NCI-H2171 treated with DMSO at 0.1 percent for 48 hours (cell line): ENCODE results near the gene TWIST1.

Experiments used
- DNase-seq: peaks from one replicate; lab custom pipeline; 2025; lab: John Stamatoyannopoulos, UW

The TWIST1 gene

DNA sequence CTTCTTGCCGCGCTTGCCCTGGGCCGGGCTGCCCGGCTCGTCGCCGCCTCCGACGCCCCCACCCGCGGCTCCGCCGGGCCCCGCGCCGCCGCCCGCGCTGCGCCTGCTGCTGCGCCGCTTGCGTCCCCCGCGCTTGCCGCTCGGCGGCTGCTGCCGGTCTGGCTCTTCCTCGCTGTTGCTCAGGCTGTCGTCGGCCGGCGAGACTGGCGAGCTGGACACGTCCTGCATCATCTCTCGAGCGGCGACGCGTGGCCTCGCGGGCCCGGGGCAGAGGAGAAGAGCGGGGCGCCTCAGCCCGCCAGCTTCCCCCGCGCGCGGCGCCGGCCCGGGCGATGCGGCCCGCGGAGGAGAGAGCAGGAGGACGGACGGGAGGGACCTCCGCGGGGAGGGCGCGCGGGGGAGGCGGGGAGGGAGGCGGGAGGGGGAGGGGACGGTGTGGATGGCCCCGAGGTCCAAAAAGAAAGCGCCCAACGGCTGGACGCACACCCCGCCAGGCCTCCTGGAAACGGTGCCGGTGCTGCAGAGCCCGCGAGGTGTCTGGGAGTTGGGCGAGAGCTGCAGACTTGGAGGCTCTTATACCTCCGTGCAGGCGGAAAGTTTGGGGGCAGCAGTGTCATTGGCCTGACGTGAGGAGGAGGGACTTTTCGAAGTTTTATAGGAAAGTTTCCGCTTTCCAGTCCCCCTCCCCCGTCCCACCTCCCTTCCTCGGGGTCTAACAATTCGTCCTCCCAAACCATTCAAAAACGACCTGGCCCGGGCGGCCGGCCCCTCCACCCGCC, at the start of gene TWIST1:
TWIST1 (minus strand) TSS at position 546 of the 779 bp plus-strand sequence; CDS start at position 231, 315 bp downstream.
- DNase-seq = peak; percentile 37

DNA sequence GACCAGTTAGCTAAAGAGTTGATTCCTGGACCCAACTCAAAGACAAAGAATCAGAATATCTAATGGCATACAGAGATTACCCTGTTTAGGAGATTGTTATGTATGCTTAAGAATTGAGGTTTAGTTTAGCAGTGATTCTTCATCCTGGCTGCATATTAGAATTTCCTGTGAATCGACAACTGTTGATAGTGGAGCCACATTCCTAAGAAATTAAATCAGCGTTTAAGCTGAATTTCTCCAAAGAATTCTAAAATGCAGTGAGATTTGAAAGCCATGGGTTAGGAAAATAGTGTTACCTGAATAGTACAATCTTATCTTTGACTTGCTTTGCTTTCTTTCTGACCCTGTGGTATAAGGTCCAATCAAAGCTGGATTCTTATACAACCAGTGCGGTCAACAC, 44.2 kb upstream of the TWIST1 start:
- no peak for DNase-seq

DNA sequence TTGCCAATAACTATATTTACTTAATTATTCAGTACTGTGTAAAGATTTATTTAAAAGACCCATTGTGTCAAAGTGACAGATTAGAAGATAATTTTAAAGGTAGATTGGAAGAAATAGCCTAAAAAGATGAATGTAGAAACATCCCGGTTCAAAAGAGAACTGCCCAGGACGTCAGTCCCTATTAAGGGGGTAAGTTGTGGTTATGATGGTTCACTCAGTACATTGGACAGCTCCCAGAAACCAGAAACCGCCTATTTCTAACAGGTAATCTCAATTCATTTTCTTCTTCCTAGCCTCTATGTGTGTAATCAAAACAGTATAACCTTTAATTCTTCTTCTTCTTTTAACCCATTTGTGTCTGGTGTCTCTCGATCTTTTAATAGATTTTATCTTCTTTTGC, 29.3 kb upstream of the TWIST1 start:
- no peak for DNase-seq

DNA sequence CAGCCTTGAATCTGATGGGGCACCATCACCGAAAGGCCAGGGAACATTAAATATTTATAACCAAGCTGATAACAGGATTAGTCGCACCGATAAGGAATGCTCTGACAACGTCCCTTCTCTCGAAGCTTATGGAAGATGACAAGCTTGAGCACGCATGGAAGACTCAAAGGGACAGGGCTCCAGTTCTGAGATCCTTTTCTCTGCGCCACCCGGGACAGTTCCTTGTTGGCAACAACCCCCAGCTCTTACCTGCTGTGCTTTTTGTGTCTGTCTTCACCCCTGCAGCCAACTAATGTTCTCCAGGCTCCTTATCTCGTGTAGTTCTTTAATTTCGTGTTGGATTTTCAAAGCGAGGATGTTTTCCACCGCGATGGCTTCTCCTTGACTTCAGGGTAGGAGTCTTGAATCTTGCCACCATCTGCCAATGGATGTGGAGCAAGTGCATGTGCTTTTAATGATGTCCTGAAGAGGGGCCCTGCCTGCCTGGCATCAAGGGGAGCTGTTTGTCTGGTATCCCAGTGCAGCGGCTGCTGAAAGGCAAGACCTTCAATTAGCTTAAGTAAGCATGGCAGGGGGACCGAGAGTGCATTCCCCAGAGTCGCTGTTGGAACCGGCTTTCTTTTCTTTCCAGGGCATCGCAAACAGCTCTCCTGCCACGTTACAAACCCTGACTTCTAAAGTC, 28.1 kb upstream of the TWIST1 start:
- peak; percentile 18 for DNase-seq

DNA sequence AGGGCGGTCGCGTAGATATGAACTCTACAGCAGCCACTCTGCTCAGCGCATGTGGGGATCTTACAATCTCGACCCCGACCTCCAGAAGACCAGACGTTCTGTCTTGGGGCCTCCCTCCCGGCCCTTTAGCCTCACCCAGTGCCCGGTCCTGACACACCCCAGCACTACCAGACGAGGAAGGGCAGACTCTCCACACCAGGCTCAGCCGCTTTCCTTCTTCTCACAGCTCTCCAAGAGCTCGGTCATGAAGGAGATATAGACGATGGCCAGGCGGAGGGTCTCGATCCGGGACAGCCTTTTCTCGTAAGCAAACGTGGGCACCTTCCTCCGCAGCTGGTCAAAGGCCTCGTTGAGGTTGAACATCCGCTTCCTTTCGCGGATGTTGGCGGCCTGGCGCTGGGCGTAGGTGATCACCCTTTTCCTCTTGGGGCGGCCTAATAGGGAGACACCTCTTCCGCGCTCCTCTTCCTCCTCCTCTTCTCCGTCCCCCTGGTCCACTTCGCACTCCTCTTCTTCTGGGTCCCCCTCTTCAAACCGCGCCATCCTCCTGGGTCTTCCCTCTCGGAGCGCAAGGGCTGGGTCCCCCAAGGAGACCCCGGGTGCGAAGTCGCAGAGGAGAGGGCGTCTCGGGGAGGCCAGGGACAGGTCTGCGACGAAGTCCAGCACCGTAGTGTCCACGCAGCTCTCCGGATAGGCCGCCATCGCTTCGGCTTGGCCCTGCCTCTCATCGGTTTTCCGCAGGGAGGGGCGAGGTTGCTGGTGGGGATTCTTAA, 27.4 kb upstream of the TWIST1 start, which contains the start of gene FERD3L:
FERD3L (minus strand) TSS at position 761 of the 773 bp plus-strand sequence; CDS start at position 702, 59 bp downstream.
- no peak for DNase-seq

DNA sequence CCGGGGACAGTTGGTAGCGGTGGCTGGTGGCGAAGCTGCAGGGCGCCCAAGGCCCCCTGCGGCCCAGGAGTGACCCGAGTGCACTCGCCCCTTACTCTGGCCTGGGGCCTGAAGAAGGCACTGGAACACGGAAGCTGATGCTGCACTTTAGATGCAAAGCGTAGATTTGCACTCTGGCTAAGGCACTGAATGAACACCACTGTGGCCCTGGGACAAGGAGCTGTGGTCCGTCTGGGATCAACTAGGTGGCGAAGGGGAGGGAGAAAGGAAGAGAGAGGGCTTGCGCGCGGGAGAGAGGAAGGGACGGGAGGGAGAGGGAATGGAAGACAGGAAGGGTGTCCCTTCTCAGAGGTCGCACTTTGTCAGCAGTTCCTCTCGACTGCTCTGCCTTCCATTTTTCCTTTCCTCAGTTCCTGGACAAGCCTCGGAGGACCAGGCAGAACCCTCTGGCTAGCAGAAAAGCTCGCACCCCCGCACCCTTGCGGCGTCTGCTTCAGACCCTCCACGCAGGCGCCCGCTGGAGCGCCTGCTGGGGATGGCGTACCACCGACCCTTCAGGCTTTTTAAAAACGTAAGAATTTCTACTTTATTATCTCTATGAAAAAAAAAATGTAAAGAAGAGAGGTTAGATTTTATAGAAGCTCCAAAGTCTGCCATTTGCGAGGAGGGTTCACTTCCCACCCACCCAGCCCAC, 26.6 kb upstream of the TWIST1 start:
- DNase-seq = no peak

DNA sequence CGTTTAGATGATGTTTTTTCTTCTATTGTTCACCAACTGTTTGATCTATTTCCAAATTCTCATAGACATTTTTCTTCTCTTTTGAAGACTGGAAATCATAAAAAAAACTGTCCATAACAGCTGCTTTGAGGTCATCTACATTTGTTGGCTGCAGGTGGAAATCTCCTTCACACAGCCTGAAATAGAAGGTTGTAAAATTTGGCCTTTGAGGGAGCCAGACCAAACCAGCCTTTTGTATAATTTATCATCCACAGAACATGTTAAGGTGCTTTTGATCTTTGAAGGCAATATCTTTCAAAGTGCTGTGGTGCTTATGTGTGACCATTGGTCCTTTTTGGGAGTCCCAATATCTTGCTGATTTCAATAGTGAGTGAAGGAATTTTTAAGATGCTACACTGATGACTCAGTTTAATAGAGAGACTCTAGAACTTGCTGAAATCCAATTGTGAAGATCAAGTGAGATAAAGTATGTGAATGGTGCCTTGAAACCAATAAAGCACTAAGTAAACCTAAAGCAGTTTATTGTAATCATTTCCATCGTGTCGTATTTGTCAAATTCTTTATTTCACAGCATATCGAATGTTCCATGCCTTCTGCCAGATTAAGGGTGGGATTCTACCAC, 22.4 kb upstream of the TWIST1 start:
- DNase-seq = no peak

DNA sequence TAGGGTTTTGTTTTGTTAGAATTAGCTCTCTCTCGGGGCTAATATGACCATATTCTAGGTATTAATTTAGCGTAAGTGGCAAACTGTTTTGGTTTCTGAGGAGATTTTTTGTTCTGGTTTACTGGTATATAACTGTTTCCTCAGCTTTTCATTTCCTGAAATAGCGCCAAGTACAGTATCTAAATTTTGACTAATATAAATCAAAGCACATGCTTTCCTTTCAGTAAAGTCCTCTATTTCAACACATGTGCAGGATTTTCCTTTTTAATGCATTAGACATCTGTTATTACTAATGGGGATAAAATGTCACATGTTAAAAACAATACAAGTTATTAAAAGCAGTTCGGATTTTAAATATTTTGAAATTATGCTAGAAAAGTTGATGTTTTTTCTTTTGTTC, 16.4 kb upstream of the TWIST1 start:
- no peak for DNase-seq

DNA sequence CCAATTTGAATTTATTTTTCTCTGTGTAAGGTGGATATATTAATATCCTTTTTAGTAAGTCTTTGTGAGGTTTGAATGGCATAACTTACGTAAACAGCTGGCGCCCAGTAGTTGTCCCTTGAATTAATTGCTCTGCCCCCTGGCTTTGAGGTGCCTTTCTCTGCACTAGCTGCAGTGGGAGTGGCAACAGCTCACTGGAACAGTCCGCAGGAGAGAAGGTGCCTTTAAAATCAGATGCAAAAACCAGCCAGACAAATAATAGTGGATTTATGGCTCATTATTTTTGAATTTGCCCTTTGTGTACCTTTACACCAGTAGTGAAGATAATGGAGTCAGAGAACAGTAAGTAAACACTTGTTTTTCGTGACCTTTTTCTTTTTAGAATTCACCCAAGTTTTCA, 16.0 kb upstream of the TWIST1 start:
- DNase-seq = no peak

DNA sequence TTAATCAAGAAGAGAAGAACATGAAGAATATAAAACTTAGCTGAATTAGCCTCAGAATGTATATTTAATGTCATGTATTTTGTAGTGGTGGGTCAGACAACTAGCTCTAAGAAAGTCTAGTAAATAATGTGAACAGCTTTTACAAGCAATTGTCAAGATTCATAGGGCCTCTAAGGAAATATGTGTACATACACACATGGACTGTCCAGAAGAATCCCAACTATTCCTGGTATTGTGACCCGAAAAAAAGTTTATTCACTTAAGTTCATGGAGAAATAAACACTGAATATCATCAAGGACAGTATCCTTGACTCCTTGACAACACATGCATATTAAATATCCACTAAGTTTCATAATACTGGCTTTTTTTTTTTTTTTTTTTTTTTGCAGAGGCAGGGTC, 11.4 kb upstream of the TWIST1 start:
- no peak for DNase-seq

DNA sequence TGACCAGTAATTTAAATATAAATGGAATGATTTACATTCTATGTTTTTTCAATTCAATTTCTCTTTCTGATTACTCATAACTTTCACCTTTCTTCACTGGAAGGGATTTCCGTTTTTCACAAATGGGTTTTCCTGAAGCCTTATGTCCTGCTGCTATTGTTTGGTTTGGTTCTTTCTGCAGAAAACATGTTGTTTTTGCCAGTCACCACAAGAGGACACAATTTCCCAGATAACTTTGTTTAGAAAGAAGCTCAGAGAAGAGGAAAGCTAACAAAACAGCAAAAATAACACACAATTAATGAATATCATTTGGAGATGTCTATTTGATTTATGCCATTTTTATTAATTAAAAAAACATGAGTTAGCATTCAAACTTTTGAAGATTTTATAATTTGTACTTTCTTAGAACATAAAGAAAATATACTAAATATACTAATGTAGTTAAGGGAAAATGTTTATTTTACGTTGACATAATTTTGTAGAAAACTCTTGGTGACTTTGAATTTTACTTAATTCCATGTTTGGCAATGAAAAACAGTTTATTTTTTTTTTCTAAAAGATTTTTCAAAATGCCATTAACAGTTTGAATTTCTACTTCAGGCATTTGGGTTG, 4.6 kb upstream of the TWIST1 start:
- peak; percentile 72 for DNase-seq

DNA sequence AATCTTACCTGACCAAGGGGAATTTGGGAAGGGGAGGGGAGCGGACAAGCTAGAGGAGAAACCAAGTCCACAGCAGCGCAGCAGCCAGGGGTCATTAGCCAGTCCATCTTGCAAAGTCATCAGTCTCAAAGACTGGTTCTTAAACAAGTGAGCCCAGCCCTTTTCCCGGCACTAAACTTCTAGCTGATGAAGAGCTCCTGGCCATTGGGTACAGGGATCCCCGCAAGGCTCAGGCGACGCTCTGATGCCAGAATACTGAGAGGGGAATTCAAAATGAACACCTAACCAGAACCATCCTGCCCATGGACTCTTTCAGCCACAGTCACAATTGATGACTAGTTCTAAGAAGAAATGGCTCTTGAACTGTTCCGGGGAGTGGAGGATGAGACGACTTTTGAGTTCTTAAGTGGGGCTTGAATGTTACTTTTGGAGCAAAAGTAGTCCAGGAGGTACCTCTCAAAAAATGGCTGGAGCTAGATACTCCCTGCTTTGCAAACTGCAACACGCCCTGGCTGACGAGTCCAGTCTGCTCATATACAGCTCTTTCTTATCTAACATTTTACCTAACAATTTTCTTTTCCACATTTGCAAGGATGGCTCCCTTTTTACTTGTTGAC, 2.5 kb upstream of the TWIST1 start:
- no peak for DNase-seq

DNA sequence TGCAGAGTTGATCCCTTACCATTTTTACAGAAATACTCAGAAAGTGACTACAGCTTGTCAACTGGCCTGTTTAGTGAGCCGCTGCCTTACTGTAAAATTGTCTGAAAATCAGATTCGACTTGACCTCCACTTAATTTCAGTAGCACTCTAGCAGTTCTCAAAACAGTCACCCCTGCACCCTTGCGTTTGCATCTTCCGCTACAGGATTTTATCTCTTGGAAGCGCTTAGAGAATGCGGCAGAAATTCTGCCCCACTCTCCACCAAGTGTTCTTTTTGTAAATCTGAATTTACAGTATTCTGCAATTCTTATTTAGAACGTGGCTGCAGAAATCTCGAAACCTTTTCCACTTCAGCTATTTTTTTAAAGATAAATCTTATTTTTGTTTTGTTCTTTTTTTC, 1.9 kb upstream of the TWIST1 start:
- no peak for DNase-seq

DNA sequence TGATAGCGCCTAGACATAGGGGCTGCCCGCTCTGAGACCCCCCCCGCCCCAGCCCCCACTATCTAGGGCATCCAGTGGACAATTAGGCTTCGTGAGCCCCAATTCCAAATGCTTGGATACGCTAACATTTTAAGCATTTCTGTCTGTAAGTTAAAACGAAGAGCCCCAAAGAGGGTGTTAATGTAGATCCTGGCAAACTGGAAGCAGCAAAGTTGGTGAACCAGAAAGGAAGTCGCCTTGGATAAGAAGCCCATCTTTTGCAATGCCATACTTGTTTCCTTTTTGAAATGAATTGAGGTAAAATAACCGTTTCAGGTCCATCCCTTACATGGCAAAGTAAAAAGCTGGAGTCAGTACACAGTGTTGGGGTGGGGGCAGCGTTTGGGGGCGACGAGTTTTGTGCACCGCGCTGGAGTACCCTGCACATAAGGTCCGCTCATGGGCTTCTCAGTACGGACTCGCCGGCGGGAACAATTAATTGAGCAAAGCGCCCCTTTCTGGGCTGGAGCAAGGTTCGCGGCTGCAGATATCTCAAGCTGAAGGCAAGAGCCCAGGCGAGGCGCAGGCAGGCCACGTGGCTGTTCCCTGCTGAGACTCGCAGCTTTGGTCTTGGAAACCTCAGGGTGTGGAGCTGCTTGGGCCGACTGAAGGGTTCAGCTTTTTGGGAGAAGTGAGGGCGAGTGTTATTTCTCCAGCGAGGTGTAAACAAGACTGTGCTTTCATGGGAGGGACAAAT, 1.4 kb upstream of the TWIST1 start:
- no peak for DNase-seq

DNA sequence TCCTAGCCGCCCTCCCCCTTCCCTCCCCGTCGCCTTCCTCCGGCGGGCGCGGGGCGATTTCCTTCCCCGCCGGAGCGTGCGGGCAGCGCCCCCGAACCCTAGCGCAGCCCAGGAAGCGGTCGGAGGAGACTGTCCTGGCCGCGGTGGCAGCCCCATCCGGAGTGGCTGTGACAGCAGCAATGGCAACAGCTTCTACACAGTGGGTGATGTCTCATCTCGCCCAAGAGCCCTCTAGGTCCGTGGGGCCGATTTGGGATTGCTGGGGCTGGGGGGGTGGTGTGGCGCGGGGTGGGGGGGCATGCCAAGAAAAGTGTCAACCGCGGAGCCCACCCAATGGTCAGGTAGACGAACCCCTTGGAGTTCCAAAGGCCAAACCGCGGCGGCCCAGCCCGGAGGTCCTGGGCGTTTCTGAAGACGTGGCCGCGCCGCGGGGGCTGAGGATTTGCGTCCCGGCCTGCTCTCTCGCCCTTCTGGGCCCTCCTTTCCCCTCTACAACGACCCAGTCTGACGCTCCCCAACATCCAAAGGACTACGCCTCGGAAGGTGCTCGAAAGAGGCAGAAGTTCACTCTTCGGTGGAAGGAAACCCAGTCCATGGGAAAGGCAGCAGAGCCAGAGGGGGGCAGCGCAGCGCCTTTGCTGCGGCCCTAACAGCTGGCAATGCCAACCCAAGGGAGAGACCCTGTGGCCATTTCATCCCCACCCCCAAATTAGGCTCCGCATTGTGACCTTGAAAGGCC, 603 bp upstream of the TWIST1 start:
- no peak for DNase-seq

DNA sequence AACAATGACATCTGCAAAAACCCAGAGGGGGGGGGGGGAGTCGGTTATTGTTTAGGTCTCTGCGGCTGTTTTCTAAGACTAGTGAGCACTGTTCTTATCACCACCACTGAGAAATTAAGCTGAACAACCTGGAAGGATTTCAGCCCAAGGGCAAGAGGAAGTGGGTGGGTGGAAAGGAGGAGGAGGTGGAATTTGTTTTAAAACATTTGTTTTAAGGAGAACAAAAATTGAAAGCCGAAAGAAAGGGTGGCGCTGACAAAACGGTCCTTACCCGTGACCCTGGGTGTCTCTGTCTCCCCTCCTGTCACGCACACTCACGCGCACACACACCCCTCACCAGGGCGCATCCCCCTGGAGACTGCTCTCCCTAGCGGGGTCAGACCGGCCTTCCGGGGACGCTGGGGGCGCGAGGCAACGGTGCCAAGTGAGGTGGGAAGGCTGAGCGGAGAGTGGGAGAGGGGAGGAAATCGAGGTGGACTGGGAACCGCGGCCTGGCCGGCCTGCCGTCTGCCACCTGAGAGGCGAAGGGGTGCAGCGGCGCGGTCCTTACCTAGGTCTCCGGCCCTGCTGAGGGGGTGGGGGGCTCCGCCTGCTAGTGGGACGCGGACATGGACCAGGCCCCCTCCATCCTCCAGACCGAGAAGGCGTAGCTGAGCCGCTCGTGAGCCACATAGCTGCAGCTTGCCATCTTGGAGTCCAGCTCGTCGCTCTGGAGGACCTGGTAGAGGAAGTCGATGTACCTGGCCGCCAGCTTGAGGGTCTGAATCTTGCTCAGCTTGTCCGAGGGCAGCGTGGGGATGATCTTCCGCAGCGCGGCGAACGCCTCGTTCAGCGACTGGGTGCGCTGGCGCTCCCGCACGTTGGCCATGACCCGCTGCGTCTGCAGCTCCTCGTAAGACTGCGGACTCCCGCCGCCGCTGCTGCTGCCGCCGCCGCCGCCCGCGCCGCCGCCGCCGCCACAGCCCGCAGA, 1.0 kb downstream of the TWIST1 start:
- peak; percentile 37 for DNase-seq

DNA sequence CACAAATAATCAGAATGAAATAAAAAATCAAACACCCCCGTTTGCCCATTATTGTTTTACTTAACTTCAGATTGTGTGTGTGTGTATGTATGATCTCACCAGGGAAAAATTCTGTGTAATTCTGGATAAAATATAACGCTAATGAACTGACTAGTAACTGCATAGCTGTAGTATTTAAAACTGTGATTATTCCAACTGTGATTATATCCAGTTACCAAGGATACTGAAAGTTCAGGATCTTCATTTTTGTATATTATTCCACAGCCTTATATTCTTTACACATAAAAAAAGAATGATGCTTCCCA, 2.9 kb downstream of the TWIST1 start:
- DNase-seq = no peak

DNA sequence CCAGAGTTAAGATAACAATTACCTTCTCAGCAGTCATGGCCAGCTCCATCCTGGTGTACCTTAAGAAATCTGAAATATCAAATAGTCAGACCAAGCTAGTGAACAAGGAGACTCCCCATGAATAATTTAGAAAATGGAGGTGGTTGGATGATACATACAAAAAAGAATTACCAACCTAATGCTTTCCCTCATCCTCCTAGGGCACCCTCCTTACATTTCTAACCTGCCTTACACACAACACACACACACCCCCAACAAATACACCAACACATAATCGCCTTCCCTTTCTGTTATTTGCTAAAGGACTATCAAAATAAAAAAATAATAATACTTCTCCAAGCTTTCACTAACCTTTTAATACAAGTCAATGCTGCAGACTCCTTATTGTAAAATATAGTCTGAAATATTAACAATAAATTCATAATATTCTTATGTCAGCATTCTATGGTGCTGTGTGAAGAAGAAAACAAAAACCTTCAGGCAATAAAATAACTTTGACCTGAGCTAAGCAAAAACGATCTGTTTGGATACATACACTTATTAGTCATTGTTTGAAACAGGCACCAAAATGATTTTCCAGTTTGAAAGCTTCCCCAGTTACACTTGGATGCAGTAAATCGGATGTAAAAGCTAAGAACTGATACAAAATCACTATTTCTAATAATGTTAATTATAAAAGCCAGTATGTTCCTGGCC, 3.4 kb downstream of the TWIST1 start:
- no peak for DNase-seq
